Uterus (tissue), 4 donors: ENCODE data around the gene TJP3. TPM values are rescaled to one million over a fixed set of nuclear protein-coding genes. Genes with fewer than 3 reads are reported as not detected.

Source experiments
- DNase-seq, 2 donors: peaks; one replicate each; pipeline ENCODE4 v3.0.0-alpha.2; 2019 to 2020
- H3K27ac ChIP-seq, 2 donors: fragments of 200-600 bp; sonication (generic); 1 replicate in 1 of 2; 2 replicates in 1 of 2; pipeline ENCODE4 v1.5.1; 2016 to 2018
- H3K27me3 ChIP-seq, 2 donors: fragments of 200-600 bp; sonication (generic); one replicate each; pipeline ENCODE4 v1.5.1; 2018 to 2019; ENCODE audit warnings: control low read depth in 1 of 2
- H3K36me3 ChIP-seq, 2 donors: fragments of 200-600 bp; sonication (generic); one replicate each; pipeline ENCODE4 v1.5.1; 2019; ENCODE audit warnings: control low read depth in 1 of 2
- H3K4me1 ChIP-seq, 2 donors: fragments of 200-600 bp; sonication (generic); one replicate each; pipeline ENCODE4 v1.5.1; 2018 to 2019; ENCODE audit warnings: control low read depth in 1 of 2
- H3K4me3 ChIP-seq, 2 donors: fragments of 200-600 bp; sonication (generic); 1 replicate in 1 of 2; 2 replicates in 1 of 2; pipeline ENCODE4 v1.5.1; 2018 to 2019; ENCODE audit warnings: mild to moderate bottlenecking in 1 of 2
- H3K9me3 ChIP-seq, 2 donors: fragments of 200-600 bp; sonication (generic); one replicate each; pipeline ENCODE4 v1.5.1; 2019; ENCODE audit warnings: control low read depth in 1 of 2
- CTCF ChIP-seq, 4 experiments: fragments of 200-600 bp in 2 of 4; fragments of 450-650 bp in 2 of 4; sonication (generic) in 2 of 4; IDR thresholded peaks; one replicate each; pipeline ENCODE4 v1.5.1; 2016 to 2019; ENCODE audit warnings: antibody characterized with exemption in 4 of 4, mild to moderate bottlenecking in 2 of 4, moderate library complexity in 1 of 4
- POLR2A ChIP-seq, 2 donors: fragments of 450-650 bp; IDR thresholded peaks; one replicate each; pipeline ENCODE4 v1.6.1; 2016; ENCODE audit warnings: antibody characterized with exemption in 2 of 2, mild to moderate bottlenecking in 1 of 2, moderate library complexity in 1 of 2
- intact Hi-C: fragments of 100-400 bp; cut with DNase I; formaldehyde crosslinking; loops from one replicate; pipeline ENCODE4 v1.15.1; 2023; ENCODE audit warnings: low total_unique reads
- total RNA-seq, 4 donors: library from RNA; depleted of rRNA in 3 of 4; stranded (reverse); fragments of >200 nt in 3 of 4; gene quantifications; one replicate each; pipeline versions ENCODE4 v1.1.0 to v1.2.4, GENCODE V29; 2014 to 2023
- donor health status: DM: yes; HTN: yes; CAD: no.

The TJP3 gene
- total RNA-seq, 4 donors from 2014 or later = 0.37 to 7.4 (median 3.9) TPM

- Histone ChIP-seq H3K4me3 (no peak overlapping the region), H3K9me3 (no peaks in the 10 kb centered on the region), H3K27ac (no peak overlapping the region), H3K27me3 (no peaks in the 10 kb centered on the region), H3K4me1 (no peaks in the 10 kb centered on the region), H3K36me3 (no peaks in the 10 kb centered on the region)
- intact Hi-C loops = no loop called here
- no peak for DNase-seq
- TF ChIP-seq POLR2A (IDR thresholded peaks at IDR 0.05) (no peak), CTCF (IDR thresholded peaks at IDR 0.05) (no peak)
Observed at GRCh38 chr19:3734310-3734600, 26.1 kb downstream of the TJP3 start.

GRCh38 chr19:3736106-3736724, 28.0 kb downstream of the TJP3 start:
- Histone ChIP-seq H3K9me3 (no peaks in the 10 kb centered on the region), H3K4me3 (no peak overlapping the region), H3K27me3 (no peaks in the 10 kb centered on the region), H3K27ac (no peak overlapping the region), H3K36me3 (no peaks in the 10 kb centered on the region), H3K4me1 (no peaks in the 10 kb centered on the region)
- DNase-seq = no peak
- TF ChIP-seq POLR2A (IDR thresholded peaks at IDR 0.05) (no peak), CTCF (IDR thresholded peaks at IDR 0.05) (no peak)
- intact Hi-C loops = no loop called here

GRCh38 chr19:3737487-3738205, 29.5 kb downstream of the TJP3 start:
- no peak overlapping the region for H3K4me3 ChIP-seq
- H3K36me3 ChIP-seq = no peaks in the 10 kb centered on the region
- no peak overlapping the region for H3K27ac ChIP-seq
- TF ChIP-seq CTCF (IDR thresholded peaks at IDR 0.05) (no peak), POLR2A (IDR thresholded peaks at IDR 0.05) (no peak)
- no peaks in the 10 kb centered on the region for H3K27me3 ChIP-seq
- DNase-seq = no peak
- H3K9me3 ChIP-seq = no peaks in the 10 kb centered on the region
- H3K4me1 ChIP-seq = no peaks in the 10 kb centered on the region
- intact Hi-C loops = no loop called here

GRCh38 chr19:3738477-3739220, 30.5 kb downstream of the TJP3 start:
- H3K27me3 ChIP-seq = no peaks in the 10 kb centered on the region
- intact Hi-C loops = no loop called here
- H3K4me3 ChIP-seq = no peak overlapping the region
- no peaks in the 10 kb centered on the region for H3K36me3 ChIP-seq
- DNase-seq = no peak
- TF ChIP-seq CTCF (IDR thresholded peaks at IDR 0.05) (no peak), POLR2A (IDR thresholded peaks at IDR 0.05) (no peak)
- H3K4me1 ChIP-seq = no peaks in the 10 kb centered on the region
- no peaks in the 10 kb centered on the region for H3K9me3 ChIP-seq
- no peak overlapping the region for H3K27ac ChIP-seq

GRCh38 chr19:3740431-3740830, 32.2 kb downstream of the TJP3 start:
- H3K27ac ChIP-seq = no peak overlapping the region
- DNase-seq = no peak
- H3K9me3 ChIP-seq = no peaks in the 10 kb centered on the region
- no peaks in the 10 kb centered on the region for H3K36me3 ChIP-seq
- no peaks in the 10 kb centered on the region for H3K27me3 ChIP-seq
- intact Hi-C loops = no loop called here
- TF ChIP-seq POLR2A (IDR thresholded peaks at IDR 0.05) (no peak), CTCF (IDR thresholded peaks at IDR 0.05) (no peak)
- no peak overlapping the region for H3K4me3 ChIP-seq
- H3K4me1 ChIP-seq = no peaks in the 10 kb centered on the region
